C4-2B (cell line): ENCODE results near the gene HSD3B7.

Experiments used
- ZFX ChIP-seq: fragments of 450-650 bp; IDR thresholded peaks from 2 replicates; pipeline ENCODE4 v1.6.1; 2017
- TF ChIP-seq, protein P1 (sequence below): fragments of 450-650 bp; conservative IDR thresholded peaks from 2 replicates; pipeline ENCODE4 v1.5.1; 2017; ENCODE audit warnings: mild to moderate bottlenecking

DNA sequence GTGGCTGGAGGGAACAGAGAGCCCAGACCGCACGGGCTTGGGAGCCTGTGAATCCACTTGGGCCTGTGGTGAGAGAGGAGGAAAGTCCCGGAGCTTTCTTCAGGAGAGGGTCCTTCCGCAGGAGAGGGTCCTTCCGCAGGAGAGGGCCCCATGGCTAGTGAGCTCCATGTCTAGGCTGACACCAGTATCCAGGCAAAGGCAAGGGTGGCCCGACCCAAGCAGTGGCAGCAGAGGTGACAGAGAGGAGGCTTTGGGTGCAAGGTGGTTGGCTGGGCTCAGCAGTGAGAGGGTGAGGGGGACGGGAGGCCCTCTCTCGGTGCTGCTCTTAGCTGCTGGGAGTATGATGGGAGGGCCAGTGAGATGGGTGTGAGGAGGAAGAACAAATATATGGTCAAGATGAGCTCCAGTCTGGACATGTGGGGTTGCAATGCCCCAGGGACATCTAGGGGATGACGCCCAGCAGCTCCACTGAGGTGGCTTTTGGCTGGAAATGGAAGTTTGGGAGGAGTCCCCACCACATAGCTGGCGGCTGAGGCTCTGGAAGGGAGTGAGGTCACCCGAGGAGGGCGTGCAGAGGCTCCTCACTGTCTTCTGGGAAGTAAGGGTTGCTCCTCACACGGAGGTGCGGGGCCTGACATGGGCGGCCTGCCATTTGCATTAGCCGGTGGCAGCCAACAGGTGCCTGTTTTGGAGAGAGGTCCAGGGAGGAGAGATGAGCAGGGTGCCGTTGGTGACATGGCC lies 2.3 kb upstream of the HSD3B7 start:
- TF ChIP-seq, protein P1, sequence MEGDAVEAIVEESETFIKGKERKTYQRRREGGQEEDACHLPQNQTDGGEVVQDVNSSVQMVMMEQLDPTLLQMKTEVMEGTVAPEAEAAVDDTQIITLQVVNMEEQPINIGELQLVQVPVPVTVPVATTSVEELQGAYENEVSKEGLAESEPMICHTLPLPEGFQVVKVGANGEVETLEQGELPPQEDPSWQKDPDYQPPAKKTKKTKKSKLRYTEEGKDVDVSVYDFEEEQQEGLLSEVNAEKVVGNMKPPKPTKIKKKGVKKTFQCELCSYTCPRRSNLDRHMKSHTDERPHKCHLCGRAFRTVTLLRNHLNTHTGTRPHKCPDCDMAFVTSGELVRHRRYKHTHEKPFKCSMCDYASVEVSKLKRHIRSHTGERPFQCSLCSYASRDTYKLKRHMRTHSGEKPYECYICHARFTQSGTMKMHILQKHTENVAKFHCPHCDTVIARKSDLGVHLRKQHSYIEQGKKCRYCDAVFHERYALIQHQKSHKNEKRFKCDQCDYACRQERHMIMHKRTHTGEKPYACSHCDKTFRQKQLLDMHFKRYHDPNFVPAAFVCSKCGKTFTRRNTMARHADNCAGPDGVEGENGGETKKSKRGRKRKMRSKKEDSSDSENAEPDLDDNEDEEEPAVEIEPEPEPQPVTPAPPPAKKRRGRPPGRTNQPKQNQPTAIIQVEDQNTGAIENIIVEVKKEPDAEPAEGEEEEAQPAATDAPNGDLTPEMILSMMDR = no peak
- TF ChIP-seq ZFX = no peak
